NCI-H1694 treated with DMSO at 0.1 percent for 48 hours (cell line): ENCODE measurements around the gene FADS6.

ENCODE experiments used
- DNase-seq: peaks from one replicate; lab custom pipeline; 2025; lab: John Stamatoyannopoulos, UW

The FADS6 gene

DNA sequence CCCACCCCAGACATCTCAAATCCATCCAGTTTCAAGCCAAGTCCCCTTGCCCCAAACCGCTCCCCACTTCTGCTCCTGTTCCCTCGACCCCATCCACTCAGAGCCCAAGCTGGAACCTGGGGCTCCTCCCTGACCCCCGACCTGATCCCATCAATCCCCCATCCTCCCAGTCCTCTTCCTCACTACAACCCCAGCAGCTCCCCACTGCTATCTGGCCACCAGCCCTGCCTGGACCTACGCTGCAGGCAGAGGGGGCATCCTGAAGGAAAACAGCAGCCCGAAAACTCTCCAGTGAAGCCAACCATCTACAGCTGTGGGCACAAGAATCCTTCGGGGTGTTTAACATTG, 24.6 kb downstream of the FADS6 start:
- DNase-seq, result no peak

DNA sequence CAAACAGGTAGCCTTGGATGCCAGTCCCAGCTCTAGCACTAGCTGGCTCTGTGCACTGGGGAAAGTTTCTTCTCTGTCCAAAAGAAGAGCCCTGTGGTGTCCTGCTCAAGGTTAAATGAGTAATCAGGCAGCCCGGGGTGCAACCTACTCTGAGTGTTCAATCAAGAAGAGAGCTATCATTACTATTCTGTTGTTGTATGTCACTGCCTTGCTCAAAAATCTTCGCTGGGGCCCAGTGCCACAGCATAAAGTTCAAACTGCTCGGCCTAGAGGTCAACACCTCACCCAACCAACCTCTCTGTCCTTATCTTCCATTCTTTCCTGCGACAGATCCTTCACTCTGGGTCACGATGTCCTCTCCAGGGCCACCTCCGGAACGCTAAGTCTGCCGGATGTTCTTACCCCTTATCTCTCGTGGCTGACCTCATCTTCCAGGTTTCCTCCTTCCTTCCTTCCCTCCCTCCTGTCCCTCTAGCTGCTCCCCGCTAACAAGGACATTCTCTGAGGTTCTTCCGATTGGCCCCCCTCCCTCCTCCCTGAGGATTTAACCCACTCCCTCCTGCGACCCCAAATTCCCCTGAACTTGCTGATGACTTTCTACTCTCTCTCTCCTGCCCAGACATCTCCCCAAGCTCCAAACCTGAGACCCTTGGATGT, 25.1 kb downstream of the FADS6 start:
- DNase-seq, result no peak

DNA sequence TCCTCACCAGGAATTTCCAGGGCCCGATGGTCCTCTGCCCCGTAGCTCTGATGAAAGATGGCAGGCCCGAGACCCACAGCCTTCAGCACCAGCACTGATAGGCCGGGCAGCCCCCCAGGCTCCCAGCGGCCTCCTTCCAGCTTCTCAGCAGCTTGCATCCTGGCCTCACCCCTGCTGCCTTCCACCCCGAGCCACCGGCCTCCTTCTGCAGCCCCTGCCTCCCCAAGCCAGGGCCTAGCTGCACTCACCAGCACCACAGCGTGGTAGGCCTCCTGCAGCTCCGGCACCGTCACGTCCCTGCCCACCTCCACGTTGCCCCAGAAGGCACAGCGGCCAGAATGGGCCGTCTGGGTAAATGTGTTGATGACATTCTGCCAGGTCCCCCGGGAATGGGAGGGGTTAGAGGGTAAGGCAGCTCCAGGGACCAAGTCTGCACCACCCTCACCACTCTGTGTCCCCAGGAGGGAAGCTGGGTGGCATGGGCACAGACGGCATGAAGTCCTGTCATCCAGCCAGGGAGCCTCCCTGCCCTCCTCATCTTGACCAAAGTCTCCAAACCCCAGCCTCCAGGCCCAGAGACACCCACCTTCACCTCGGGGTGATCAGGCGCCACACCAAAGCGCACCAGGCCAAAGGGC, 27.1 kb downstream of the FADS6 start:
- no peak for DNase-seq

DNA sequence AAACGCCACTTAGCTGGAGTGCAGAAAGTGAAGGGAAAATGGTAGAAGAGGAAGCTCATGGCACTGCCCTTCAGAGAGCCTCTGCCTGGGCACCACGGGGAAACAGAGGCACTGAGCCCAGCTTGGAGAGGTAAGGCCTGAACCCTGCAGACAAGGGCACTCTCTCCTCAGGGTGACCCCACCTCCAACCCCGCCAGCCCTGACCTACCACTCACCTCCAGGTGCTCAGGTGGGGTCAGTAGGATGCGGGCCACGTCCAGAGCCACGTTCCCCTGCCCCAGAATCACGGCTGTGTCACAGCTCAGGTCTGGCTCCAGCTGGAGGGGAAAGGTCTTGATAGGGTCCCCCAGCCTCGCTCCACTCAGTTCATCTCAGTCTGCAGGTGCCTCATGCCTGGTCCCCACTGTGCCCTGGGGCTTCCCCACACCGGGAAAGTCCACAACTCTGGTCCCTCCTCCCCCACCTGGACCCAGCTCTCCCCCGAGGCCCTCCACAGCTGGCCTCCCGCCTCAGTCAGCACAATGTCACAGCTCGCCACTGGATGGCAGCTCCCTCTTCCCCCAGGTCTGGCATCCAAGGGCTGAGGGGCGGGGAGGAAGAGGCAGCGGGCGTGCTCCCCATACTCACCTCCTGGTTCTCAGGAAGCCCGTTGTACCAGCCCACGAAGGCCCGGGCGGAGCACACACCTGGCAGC, 27.8 kb downstream of the FADS6 start:
- DNase-seq, result no peak

DNA sequence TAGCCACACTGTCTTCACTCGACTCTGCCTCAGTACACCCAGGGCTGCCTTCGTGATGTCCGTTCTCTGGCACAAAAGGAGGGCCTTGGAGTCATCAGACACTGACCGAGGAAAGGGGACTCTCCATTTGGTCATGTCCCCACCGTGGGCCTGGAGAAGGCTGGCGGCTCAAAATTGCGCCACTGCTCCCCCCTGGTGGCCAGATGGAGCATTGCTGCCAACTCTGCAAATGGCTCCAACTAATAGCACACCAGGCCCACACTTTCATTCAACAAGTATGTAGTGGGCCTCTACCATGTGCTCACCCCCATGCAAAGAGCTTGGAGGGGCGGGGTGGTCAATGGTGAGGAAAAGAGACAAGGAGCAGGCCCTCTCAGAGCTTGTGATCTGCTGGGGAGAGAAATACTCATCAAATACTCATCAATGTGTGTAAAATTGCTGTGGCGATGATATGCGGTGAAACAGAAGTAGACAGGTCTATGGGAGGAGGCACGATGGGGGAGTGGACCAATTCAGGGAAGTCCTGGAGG, 28.5 kb downstream of the FADS6 start:
- peak; percentile 38 for DNase-seq

DNA sequence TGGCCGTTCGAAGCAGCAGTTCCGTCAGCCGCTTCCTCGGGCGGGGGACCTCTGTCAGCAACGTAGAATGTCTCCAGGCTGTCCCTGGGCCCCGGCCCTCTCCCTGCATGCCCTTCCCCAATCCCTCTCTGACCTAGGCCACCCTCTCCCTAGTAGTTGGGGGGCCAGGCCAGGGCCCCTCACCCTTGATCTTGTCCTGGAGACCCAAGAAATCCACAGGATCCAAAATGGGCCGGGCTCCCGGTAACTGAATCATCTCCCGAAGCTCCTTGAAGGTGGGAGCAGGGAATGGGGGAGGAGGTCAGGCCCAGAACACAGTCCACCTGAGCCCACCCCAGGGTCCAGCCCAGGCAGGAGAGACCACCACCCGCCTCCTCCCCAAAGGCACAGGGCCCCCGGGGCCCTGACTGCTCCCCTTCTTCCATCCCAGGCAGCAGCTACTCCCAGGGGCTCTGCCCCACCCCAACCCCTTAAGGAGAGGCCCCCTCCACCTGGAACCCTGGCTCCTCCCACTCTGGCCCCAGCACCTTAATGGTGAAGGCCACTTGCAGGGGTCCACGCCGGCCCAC, 29.1 kb downstream of the FADS6 start:
- no peak for DNase-seq

DNA sequence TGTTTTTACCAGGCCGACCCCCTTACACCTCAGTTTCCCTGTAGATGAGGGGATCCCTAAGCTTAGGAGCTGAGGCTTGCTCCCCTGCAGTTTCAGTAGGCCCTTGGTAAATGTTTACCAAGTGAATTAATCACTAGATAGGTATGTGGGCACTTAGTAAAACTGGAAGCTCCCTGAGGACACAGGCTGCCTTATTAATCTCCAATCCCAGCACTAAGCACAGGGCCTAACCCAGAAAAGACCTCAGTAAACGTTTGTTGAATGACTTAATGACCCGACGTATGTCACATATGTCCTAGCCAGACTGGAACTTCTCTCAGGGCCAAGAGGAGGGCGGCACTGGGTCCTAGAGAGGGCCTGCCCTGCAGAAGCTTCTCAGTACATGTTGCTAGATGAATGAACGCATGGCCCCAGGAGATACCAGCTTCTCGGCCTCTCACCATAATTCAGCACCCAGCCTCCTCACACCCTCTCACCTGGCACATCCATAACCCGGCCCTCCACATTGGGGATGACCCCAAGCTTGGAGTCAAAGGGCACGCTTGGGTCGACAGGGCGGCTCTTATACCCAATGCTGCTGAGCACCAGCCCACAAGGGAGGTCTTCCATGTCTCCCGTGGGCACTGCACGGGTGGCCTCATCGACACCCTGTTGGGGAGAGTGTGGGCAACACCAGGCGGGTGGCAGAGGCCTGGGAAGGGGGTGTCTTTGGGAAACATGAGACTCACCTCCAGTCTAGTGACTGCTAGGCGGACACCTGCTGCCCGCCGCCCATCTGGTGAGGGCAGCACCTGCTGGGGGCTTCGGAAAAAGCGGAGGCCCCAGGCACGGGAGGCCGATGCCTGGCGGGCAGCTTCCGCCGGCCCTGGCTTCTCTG, 29.8 kb downstream of the FADS6 start:
- no peak for DNase-seq

DNA sequence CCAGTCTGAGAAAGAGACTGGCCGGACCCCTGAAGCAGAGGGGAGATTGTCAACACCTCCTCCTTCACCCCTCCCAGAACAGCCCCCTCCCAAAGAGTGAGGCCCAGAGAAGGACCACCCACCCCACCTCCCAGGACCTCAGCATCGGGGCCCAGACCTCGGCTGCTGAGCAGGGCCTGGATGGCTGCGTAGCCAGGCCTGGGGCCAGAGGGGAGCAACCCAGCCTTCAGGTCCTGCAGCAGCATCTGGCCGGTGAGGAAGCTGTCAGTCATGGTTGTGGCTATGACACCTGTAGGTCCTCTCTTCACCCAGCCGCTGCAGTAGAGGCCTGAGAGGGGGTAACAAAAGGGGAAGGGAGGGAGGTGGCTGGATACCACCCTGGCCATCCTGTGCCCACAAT, 30.5 kb downstream of the FADS6 start:
- DNase-seq, result no peak

DNA sequence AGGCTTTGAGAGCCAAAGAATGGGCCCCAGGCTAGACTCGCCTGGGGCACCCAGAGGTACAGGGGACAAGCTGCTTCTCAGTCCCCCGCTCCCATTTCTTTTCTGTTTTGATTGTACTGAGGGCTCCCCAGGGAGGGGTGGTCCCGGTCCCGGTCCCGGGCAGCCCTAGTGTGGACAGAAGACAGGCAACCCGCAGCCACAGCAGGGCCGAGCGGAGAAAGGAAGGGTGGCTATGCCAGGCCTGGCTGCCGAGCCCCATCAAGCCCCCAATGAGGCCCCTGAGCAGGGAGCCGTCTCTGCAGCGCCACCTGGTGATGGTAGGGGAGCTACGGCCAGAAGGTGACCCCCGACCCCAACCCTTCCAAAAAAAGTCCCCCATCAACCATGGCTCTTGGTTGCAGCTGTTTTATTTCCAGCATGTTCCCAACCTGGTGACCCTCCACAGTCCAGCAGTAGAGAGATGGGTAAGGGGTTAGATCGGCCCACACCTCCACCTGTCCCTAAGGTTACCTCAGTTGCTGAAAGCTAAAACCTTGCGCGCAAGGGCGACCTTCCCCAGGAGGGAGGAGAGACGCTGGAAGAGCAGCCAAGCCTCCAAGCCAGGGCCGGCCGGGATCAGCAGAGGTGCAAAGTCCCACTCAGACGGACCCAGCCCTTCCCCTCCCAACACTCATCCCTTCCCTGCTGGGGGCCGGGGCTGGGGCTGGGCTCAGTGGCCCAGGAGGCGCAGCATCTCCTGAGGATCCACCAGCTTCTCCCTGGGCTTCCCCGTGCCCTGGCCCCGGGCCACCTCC, 31.1 kb downstream of the FADS6 start:
- peak; percentile 56 for DNase-seq

DNA sequence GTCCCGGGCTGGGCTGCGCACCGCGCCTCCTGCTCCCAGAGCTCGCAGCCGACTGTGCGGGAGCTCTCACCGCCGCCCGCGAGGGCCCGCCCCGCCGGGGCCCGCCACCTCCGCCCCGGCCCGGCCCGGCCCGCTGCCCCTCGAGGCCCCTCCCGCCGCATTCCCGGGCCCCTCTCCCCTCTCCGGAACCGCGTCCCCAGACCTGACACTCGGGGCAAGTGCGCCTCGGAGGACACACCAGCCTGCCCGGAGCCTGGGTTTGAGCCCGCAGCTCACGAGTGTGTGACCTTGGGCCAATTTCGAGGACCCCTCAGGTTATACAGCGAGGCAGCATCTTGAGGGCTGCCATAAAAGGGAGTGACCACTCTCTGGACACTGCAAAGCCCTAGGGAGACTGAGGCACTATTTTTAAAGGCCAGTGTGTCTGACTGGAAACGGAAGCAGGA, 31.7 kb downstream of the FADS6 start:
- DNase-seq, result no peak

DNA sequence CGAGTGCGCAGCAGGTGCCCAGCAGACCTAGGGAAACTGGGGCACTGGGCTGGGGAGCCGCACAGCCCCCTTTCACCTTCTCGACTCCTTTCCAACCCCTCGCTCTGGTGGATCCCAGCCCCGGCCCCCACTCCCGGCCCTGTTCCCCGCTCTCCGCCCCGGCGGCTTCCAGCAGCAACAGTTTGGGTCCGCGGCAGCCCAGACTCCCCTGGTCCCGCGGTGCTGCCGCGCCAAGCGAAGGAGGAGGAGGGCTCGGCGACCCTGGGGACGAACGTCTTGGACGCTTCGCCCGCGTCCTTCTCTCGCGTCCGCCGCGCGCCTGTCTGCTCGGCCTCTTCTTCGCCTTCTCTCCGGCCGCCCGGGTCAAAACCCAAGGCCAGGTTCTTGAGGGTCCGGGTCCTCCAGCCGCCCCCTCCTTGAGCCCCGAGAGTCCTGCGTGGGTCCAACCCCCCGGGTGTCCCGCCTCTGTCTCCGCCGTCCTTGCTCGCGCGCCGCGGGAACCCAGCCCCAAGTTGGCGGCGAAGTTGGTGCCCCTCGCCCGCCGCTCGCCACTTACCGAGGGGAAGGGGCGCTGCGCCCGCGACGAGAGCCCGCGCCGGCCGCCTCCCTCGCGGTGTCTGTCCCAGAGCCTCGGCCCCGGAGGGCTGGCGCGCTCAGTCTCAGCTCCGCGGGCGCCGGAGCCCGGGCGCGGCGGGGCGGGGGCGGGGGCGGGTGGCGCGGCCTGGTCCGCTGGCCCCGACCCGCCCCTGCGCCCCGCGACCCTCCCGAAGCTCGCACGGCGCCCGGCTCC, 32.4 kb downstream of the FADS6 start:
- no peak for DNase-seq

DNA sequence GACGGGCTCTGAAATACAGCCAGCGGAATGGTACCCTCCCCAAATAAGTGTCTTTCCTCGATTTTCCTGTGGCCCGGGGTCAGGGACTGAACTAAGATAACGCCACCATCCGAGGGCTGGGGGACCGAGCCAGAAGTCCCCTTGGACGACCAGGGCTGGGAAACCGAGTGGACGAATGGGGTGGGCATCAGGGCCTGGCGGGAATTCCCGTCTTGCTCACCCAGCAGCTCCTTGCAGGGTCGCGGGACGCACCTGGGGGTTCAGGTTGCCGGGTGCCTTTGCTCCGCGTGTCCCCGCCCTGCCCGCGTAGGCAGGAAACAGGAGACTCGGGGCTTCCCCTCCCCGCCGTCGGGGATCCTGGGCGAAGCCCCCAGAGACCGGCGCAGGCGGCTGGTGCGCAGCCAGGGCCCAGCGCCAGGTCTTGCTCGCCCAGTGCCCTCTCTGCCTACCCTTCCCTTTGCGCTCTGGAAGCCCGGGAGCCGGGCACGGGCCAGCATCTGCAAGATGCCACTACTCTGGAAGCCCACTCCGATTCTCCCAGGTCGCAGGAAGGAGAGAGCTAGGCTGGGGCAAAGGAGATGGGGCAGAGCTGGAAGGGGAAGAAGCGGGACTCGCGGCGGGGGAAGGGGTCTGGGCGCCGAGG, 33.1 kb downstream of the FADS6 start:
- no peak for DNase-seq

DNA sequence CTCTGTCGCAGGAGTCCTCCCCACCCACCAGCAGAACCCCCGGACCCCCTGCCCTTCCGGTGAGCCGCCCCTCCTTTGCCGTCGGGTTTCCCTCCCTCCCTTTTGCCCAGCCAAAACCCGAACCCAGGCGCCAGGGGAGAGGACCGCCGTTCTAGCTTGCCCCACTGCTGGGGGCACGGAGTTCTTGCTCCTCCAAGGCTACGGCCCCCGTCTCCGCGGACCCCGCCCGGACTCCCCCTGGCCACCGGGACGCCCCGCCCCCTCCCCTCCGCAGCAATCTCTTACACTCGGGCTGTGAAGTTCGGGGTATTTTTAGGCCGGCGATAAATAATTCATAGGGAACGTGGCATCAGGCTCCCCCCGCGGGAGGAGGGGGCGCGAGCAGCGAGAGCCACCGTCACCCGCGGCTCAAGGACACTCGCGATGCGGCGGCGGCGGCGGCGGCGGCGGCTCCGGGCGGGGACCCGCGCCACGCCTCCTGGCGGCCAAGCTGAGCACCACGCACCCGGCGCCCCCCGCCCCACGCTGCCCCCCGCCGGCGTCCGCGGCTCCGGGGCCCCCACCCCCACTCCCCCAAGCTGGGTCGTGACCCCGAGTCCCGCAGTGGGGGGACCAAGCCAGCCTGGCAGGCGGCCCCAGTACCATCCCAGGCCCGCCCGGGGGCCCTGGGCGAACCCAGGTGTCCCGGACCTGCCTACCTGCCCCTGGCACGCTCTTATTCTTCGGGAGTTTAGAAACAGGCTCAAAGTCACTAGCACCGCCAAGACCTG, 33.8 kb downstream of the FADS6 start, which contains the start of gene GRIN2C:
GRIN2C (minus strand) TSS at position 427 of the 770 bp plus-strand sequence. CDS start 4,793 bp downstream, outside the sequence.
- DNase-seq, result no peak

DNA sequence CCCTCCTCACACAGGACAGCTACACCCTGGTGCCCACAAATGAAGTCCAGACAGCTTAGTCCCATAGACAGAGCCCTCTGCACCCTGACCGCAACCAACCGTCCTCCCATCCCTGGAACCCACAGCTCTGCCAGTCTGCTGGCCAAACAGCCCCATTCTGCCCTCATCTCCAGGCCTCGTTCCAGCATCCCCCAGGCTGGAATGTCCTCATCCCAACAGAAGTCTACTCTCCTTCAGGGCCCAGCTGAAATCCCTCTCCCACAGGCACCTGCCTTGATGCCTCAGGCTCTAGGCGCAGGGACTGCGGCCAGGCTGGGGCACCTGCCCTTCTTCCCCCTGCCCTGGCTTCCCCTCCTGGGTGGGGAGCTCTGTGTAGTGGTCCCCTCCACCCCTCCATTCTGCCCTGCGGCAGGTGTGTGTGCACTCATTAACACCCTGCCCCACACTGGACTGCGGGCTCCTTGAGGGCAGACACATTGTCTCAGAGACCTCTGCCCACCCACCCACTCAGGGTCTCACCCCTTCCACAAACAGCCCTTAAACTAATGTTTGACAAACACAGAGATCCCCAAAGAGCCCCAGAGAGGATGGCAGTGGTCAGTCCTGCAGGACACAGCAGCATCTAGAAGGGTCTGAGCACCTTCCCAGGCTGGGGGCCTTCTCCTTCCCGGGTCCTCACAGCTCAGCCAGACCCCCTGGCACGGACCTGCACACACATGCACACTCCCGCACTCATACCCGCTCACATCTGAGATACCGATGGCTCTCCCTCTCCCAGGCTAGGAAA, 34.6 kb downstream of the FADS6 start:
- no peak for DNase-seq

DNA sequence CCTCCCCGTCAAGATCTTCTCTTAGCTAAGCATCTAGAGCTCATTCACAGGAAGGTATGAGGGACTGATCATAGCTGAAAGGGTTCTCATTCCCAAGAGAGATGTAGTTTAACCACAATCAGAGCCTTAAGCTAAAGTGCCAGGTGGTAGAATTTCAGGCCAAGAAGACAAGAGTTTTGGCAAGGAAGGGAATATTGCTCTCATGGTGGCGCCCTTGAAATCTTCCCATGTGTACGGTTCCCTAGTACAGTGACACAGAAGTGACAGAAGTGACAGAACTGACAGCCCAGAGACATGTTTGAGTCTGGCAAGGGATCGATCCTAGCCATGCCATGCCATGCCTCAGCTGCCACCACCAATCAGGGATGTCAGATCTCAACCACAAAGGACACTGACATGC, 36.2 kb downstream of the FADS6 start:
- DNase-seq, result no peak

DNA sequence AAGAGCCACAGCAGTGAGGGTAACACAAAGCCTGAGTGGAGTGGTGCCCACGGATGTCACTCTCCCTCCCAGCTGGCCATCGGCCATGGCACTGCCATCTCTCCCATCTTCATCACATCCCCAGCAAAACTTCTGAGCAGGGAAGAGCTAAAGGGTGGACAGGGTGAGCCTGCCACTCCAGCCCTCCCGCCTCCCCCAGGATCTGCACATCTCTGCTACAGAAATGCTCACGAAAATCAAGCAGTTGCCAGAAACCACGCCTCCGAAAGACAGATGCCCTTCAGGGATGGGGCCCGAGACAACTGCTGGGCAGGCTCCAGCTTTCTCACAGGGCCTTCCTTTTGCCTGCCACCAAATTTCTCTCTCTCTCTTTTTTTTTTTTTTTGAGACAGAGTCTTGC, 37.3 kb downstream of the FADS6 start:
- DNase-seq, result peak; percentile 46

DNA sequence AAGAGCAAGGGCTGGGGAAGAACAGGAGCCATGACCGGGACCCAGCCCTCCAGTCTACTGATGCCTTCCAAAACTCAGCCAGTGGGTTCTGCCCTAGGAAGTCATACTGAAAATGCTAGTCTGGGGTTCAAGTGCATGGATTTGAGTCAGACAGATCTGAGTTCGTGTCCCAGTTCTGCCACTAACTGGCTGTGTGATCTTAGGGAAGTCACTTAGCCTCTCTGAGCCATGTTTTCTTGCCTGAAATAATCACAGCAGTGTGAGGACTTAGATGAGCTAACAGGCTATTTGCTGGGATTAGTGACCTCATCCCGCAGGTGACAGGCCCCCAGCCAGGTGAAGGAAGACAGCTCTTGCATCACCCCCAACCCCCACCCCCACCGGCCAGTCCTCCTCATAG, 38.1 kb downstream of the FADS6 start:
- no peak for DNase-seq

DNA sequence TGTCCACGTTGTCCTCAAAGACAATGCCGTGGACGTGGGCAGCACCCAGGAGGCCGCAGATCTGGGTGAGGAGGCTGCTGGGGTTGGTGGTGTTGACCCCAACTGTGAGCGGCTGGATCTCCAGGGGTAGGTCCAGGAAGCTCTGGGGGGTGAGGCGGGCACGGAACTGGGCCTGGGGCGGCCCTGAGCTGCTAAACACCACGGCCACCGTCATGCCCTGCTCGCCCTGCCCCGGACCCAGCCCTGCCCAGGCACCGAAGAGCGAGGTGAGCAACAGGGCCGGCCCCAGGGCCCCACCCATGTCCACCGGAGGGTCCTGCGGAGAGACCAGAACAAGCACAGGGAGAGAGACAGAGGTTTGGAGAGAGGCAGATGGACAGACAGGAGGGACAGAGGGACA, 38.6 kb downstream of the FADS6 start:
- DNase-seq, result no peak
